ENCODE data around the gene SAA1. TPM values are rescaled to one million over a fixed set of nuclear protein-coding genes. Genes with fewer than 3 reads are reported as not detected.

Gene SAA1
- total and polyA plus RNA-seq, 2 donors (not counting 3 experiments of a cell fraction or from before 2014, with no cell fraction given) = not detected

- TF ChIP-seq MYC (IDR thresholded peaks at IDR 0.05; ENCODE audit: low read depth, low read length) = no peak
- no peak for TF ChIP-seq MAX (IDR thresholded peaks at IDR 0.05; ENCODE audit: insufficient read depth, insufficient read length)
- no peak for TF ChIP-seq FOS (IDR thresholded peaks at IDR 0.05; ENCODE audit: borderline replicate concordance, insufficient read depth, low read length)
- TF ChIP-seq POLR2A (IDR thresholded peaks at IDR 0.05; ENCODE audit: low read depth, low read length) = no peak
- TF ChIP-seq JUN (IDR thresholded peaks at IDR 0.05; ENCODE audit: borderline replicate concordance, insufficient read depth, insufficient read length, low read depth) = no peak
- no peak for TF ChIP-seq EZH2 (IDR thresholded peaks at IDR 0.05; ENCODE audit: borderline replicate concordance, low read depth, low read length, severe bottlenecking)
- TF ChIP-seq GATA2 (IDR thresholded peaks at IDR 0.05; ENCODE audit: insufficient read depth, insufficient read length, low read depth, low read length) = no peak
- TF ChIP-seq CTCF (IDR thresholded peaks at IDR 0.05; ENCODE audit: extremely low read depth in 1 of 2, insufficient read depth in 1 of 2, low read depth in 1 of 2, low read length in 2 of 2) = no peak
- Histone ChIP-seq H3K27ac (ENCODE audit: insufficient read depth, low read depth, low read length) (no peak overlapping the region), H3K79me2 (ENCODE audit: control insufficient read depth, insufficient read depth, low read length) (no peaks in the 10 kb centered on the region), H3K36me3 (ENCODE audit: control insufficient read depth in 2 of 2, extremely low read depth in 1 of 2, insufficient read depth in 2 of 2, low read length in 2 of 2) (peaks cover 2 to 7% of the 10 kb centered on the region in 2 experiments), H3K9ac (replicated peaks; ENCODE audit: extremely low read depth, insufficient read depth, low read length) (no peak overlapping the region), H3K4me3 (replicated peaks in 1 of 3; ENCODE audit: insufficient read depth in 1 of 3, low read depth in 1 of 3, low read length in 3 of 3) (no peak overlapping the region), H3K9me1 (replicated peaks; ENCODE audit: control insufficient read depth, extremely low read depth, insufficient read depth, low read length) (no peaks in the 10 kb centered on the region), H2AFZ (ENCODE audit: low read depth, low read length) (no peak overlapping the region), H4K20me1 (replicated peaks; ENCODE audit: control insufficient read depth, extremely low read depth, insufficient read depth, low read length) (no peaks in the 10 kb centered on the region), H3K4me1 (ENCODE audit: control insufficient read depth, extremely low read depth, insufficient read depth, low read length) (no peaks in the 10 kb centered on the region), H3K4me2 (ENCODE audit: insufficient read depth, low read length) (no peak overlapping the region), H3K9me3 (replicated peaks; ENCODE audit: control insufficient read depth, insufficient read depth, low read length) (no peaks in the 10 kb centered on the region), H3K27me3 (ENCODE audit: control insufficient read depth in 2 of 2, insufficient read depth in 2 of 2, low read length in 2 of 2) (no peaks in the 10 kb centered on the region)
- dilution Hi-C loops (cut with MboI; ENCODE audit: extremely low pct_ligation_motif_present, low sequenced_read_pairs) (no loop called here), intact Hi-C loops (cut with micrococcal nuclease) (no loop called here)
- BruUV-seq (replicated peaks) = no TSS peak
- FAIRE-seq = no peak
- no peak for DNase-seq (ENCODE audit: low read depth, low spot score)
- ChIA-PET CTCF (interaction anchor here (1.1 kb wide), 1 partner anchor 37 kb away, joined by 3 read pairs; no protein-coding TSS in a partner anchor), POLR2A (no interaction called here)
These were observed 14.5 kb downstream of the SAA1 start for GRCh38 chr11:18280438-18281045.
